Endodermal cell (in vitro differentiated cells): ENCODE results near the gene GABRR2. TPM values are rescaled to one million over a fixed set of nuclear protein-coding genes. Genes with fewer than 3 reads are reported as not detected.

Experiments used
- DNase-seq: peaks from one replicate; pipeline ENCODE4 v3.0.0-alpha.2; 2017
- H3K27ac ChIP-seq: 2 replicates; pipeline ENCODE4 v1.5.1; 2013; ENCODE audit warnings: mild to moderate bottlenecking, low read depth, low read length, moderate library complexity
- H3K27me3 ChIP-seq: 2 replicates; pipeline ENCODE4 v1.6.1; 2013; ENCODE audit warnings: mild to moderate bottlenecking, low read length, moderate library complexity; ENCODE audit not compliant: insufficient read depth, control insufficient read depth, poor library complexity, severe bottlenecking
- H3K36me3 ChIP-seq: 2 replicates; pipeline ENCODE4 v1.7.0; 2013; ENCODE audit warnings: mild to moderate bottlenecking, low read length, moderate library complexity; ENCODE audit not compliant: control insufficient read depth, insufficient read depth
- H3K4me1 ChIP-seq: one replicate; pipeline ENCODE4 v1.7.0; 2013; ENCODE audit warnings: low read length; ENCODE audit not compliant: control insufficient read depth, insufficient read depth
- H3K4me3 ChIP-seq: 2 replicates; pipeline ENCODE4 v1.5.1; 2013; ENCODE audit warnings: mild to moderate bottlenecking, low read length, moderate library complexity
- H3K9ac ChIP-seq: 2 replicates; pipeline ENCODE4 v1.6.1; 2013; ENCODE audit warnings: mild to moderate bottlenecking, low read length, moderate library complexity; ENCODE audit not compliant: poor library complexity, severe bottlenecking; ENCODE audit errors: extremely low read depth
- H3K9me3 ChIP-seq: 2 replicates; pipeline ENCODE4 v1.6.1; 2013; ENCODE audit warnings: mild to moderate bottlenecking, low read length, moderate library complexity; ENCODE audit not compliant: control insufficient read depth
- H3K27ac Mint-ChIP-seq: 2 replicates; pipeline ENCODE4 v1.8.0; 2020; ENCODE audit warnings: mixed read lengths
- H3K27me3 Mint-ChIP-seq: 2 replicates; pipeline ENCODE4 v1.8.0; 2021; ENCODE audit warnings: mild to moderate bottlenecking, mixed read lengths; ENCODE audit not compliant: insufficient read depth
- H3K36me3 Mint-ChIP-seq: 2 replicates; pipeline ENCODE4 v1.8.0; 2020; ENCODE audit warnings: low read depth, mixed read lengths
- H3K4me1 Mint-ChIP-seq: 2 replicates; pipeline ENCODE4 v1.8.0; 2020; ENCODE audit warnings: mixed read lengths
- H3K4me3 Mint-ChIP-seq: 2 replicates; pipeline ENCODE4 v1.8.0; 2020; ENCODE audit warnings: mild to moderate bottlenecking, moderate library complexity, mixed read lengths
- H3K9me3 Mint-ChIP-seq: 2 replicates; pipeline ENCODE4 v1.8.0; 2020; ENCODE audit warnings: mild to moderate bottlenecking, mixed read lengths
- CTCF ChIP-seq: fragments of 200-600 bp; sonication (generic); conservative IDR thresholded peaks from 2 replicates; pipeline ENCODE4 v1.5.0; 2021; ENCODE audit warnings: antibody characterized with exemption, mild to moderate bottlenecking
- WGBS, 2 experiments: methylation state at CpG; one replicate each; pipeline versions ENCODE4 v1.1.5 to v1.1.7; 2013; ENCODE audit warnings: missing lambda C conversion rate in 2 of 2, mixed read lengths in 1 of 2; ENCODE audit not compliant: insufficient coverage in 1 of 2, insufficient read length in 1 of 2; 5-methylcytosine and 5-hydroxymethylcytosine counted together
- total RNA-seq, 2 donors: library from RNA; stranded (reverse); fragmentation: NEBNext Ultra II Directional in 1 of 2; extraction: Animal tissue kit (Norgen Biotek cat#: 25700) in 1 of 2; gene quantifications; 2 replicates in 1 of 2; 3 replicates in 1 of 2; pipeline ENCODE4 v1.2.1, GENCODE V29; 2021

The GABRR2 gene
- total RNA-seq, 2 donors from 2014 or later = 0.15 to 0.27 TPM

GRCh38 chr6:89346433-89346832, 31.3 kb upstream of the GABRR2 start:
- Mint-ChIP-seq H3K4me3 (no peak overlapping the region), H3K27me3 (no peaks in the 10 kb centered on the region), H3K9me3 (no peaks in the 10 kb centered on the region), H3K4me1 (peaks cover 41% of the 10 kb centered on the region), H3K36me3 (peaks cover 13% of the 10 kb centered on the region), H3K27ac (peak overlapping the region; percentile 16)
- Histone ChIP-seq H3K4me1 (no peaks in the 10 kb centered on the region), H3K9ac (no peak overlapping the region), H3K27ac (no peak overlapping the region), H3K4me3 (no peak overlapping the region), H3K36me3 (peaks cover 10% of the 10 kb centered on the region), H3K9me3 (no peaks in the 10 kb centered on the region), H3K27me3 (no peaks in the 10 kb centered on the region)
- no peak for TF ChIP-seq CTCF
- peak; percentile 78 for DNase-seq
- WGBS, 2 experiments = 40 to 70% methylated on average over 1 to 4 of the region's 4 CpGs

- no peak overlapping the region for H3K9ac ChIP-seq
- peaks cover 66% of the 10 kb centered on the region for H3K36me3 ChIP-seq
- H3K4me1 ChIP-seq = no peaks in the 10 kb centered on the region
- 83 to 100% methylated on average over 2 of the region's 2 CpGs for WGBS, 2 experiments
- no peak overlapping the region for H3K4me3 ChIP-seq
- H3K9me3 ChIP-seq = no peaks in the 10 kb centered on the region
- H3K27me3 ChIP-seq = no peaks in the 10 kb centered on the region
- Mint-ChIP-seq H3K27me3 (no peaks in the 10 kb centered on the region), H3K4me3 (no peak overlapping the region), H3K4me1 (peaks cover 3% of the 10 kb centered on the region), H3K36me3 (peaks cover 40% of the 10 kb centered on the region), H3K27ac (no peak overlapping the region), H3K9me3 (no peaks in the 10 kb centered on the region)
- H3K27ac ChIP-seq = no peak overlapping the region
- no peak for DNase-seq
- no peak for TF ChIP-seq CTCF
Observed at GRCh38 chr6:89339565-89339964, 24.5 kb upstream of the GABRR2 start.

DNA sequence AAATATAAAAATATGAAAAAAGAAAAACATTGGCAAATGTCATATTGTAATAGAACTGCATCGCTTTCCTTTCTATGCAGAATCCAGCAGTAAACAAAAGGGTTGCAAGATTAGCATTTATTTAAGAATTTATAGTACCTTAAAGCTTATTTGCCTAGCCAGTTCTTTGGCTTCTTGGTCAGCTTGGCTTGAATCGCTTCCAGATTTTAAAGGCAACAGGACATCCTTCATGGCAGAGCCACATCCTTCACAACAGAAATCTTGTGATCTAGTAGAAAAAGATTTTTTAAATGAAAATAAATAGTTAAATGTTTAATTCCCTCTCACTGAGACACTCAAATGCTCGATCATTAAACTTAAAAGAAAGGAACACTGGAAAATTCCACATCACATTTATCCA, 20.1 kb upstream of the GABRR2 start:
- H3K4me3 Mint-ChIP-seq = no peak overlapping the region
- H3K9me3 ChIP-seq = no peaks in the 10 kb centered on the region
- TF ChIP-seq CTCF = no peak
- no peak overlapping the region for H3K27ac ChIP-seq
- no peaks in the 10 kb centered on the region for H3K9me3 Mint-ChIP-seq
- H3K4me1 ChIP-seq = no peaks in the 10 kb centered on the region
- no peaks in the 10 kb centered on the region for H3K4me1 Mint-ChIP-seq
- H3K27me3 Mint-ChIP-seq = no peaks in the 10 kb centered on the region
- H3K36me3 ChIP-seq = peaks cover 68% of the 10 kb centered on the region
- WGBS, 2 experiments = 93% methylated on average over 3 of the region's 3 CpGs; no CpG with 5 or more reads in 1 of the 2 experiments
- no peak overlapping the region for H3K4me3 ChIP-seq
- no peak overlapping the region for H3K9ac ChIP-seq
- no peak overlapping the region for H3K27ac Mint-ChIP-seq
- H3K36me3 Mint-ChIP-seq = peaks cover 37% of the 10 kb centered on the region
- no peaks in the 10 kb centered on the region for H3K27me3 ChIP-seq
- no peak for DNase-seq
